ENCODE results near the gene WASL.

The WASL gene

DNA sequence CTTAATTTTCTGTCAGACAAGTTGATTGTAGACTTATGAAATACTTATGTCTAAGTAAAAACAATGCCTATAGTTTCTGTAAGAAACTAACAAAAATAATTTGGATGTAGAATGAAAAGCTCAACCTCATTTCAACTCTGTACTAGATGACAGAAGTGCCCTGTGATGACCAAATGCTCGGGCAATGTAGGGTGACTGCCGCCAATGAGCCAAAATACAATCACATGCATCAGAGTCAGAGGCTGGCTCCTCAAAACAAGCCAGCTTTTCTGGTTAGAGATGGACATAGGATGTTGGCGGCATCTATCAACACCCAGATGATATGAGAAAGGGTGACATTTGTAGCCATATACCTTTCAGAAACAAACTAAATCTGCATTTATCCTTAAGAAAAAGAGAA is 69.2 kb downstream of the WASL start:
- no peak overlapping the region for H3K9ac ChIP-seq (ENCODE audit: low read length)
- no peaks in the 10 kb centered on the region for H3K36me3 ChIP-seq (ENCODE audit: control insufficient read depth, insufficient read depth, low read length)
- H3K27me3 ChIP-seq (ENCODE audit: control insufficient read depth, insufficient read depth, low read length) = no peaks in the 10 kb centered on the region
- no peaks in the 10 kb centered on the region for H3K9me3 ChIP-seq (ENCODE audit: control insufficient read depth, low read length)
- no peak overlapping the region for H3K4me3 ChIP-seq (ENCODE audit: low read length)
- no peaks in the 10 kb centered on the region for H3K4me1 ChIP-seq (ENCODE audit: control insufficient read depth, insufficient read depth, low read length)

DNA sequence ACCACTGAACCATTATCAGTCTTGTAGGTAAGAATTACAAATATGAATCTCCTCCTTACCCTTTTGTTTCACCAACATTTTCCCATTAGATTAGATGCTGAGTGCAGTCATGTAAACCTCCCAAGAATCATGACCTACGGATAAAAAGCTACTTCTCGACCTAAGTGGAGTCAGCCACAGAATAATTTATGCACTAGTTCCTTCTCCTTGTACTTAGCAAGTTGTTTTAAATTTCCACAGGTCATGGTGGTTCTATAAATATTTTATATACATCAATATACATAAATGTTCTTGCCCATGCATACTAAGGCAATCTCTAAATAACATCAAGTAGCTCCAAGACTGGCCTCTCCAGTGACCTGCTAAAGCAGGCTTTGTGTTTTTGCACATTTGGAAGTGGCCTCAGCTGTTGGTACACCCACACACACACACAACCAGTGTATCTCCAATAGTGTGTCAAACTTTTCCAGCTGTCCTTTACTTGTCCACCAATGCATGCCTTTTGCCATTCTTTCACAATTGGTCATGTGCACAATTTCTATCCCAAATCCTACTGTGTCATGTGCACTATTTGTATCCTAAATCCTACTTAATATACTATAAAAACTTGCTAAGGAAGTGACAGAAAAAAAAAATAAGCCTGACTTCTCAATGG is 71.6 kb downstream of the WASL start:
- H3K27me3 ChIP-seq (ENCODE audit: control insufficient read depth, insufficient read depth, low read length) = no peaks in the 10 kb centered on the region
- H3K9ac ChIP-seq (ENCODE audit: low read length) = no peak overlapping the region
- H3K9me3 ChIP-seq (ENCODE audit: control insufficient read depth, low read length) = no peaks in the 10 kb centered on the region
- no peaks in the 10 kb centered on the region for H3K36me3 ChIP-seq (ENCODE audit: control insufficient read depth, insufficient read depth, low read length)
- no peak overlapping the region for H3K4me3 ChIP-seq (ENCODE audit: low read length)
- H3K4me1 ChIP-seq (ENCODE audit: control insufficient read depth, insufficient read depth, low read length) = no peaks in the 10 kb centered on the region

DNA sequence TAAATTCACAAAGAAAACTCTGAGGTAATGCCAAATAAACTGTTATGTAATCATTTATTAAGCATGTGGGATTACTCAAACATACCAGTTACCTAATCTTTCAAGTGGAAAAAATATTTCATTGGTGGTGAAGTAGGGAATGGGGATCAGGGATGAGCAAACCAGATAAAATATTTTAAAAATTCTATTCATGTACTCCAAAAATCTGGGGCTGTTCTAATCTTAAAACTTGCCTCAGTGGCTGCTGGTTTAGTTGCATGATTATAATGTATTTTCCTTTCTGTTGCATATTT is 73.7 kb downstream of the WASL start:
- Histone ChIP-seq H3K9me3 (ENCODE audit: control insufficient read depth, low read length) (no peaks in the 10 kb centered on the region), H3K36me3 (ENCODE audit: control insufficient read depth, insufficient read depth, low read length) (no peaks in the 10 kb centered on the region), H3K27me3 (ENCODE audit: control insufficient read depth, insufficient read depth, low read length) (no peaks in the 10 kb centered on the region), H3K4me1 (ENCODE audit: control insufficient read depth, insufficient read depth, low read length) (no peaks in the 10 kb centered on the region), H3K4me3 (ENCODE audit: low read length) (no peak overlapping the region), H3K9ac (ENCODE audit: low read length) (no peak overlapping the region)

GRCh38 chr7:123674399-123675180 is 74.2 kb downstream of the WASL start:
- H3K4me3 ChIP-seq (ENCODE audit: low read length) = no peak overlapping the region
- no peaks in the 10 kb centered on the region for H3K9me3 ChIP-seq (ENCODE audit: control insufficient read depth, low read length)
- H3K4me1 ChIP-seq (ENCODE audit: control insufficient read depth, insufficient read depth, low read length) = no peaks in the 10 kb centered on the region
- H3K27me3 ChIP-seq (ENCODE audit: control insufficient read depth, insufficient read depth, low read length) = no peaks in the 10 kb centered on the region
- H3K36me3 ChIP-seq (ENCODE audit: control insufficient read depth, insufficient read depth, low read length) = no peaks in the 10 kb centered on the region
- no peak overlapping the region for H3K9ac ChIP-seq (ENCODE audit: low read length)

DNA sequence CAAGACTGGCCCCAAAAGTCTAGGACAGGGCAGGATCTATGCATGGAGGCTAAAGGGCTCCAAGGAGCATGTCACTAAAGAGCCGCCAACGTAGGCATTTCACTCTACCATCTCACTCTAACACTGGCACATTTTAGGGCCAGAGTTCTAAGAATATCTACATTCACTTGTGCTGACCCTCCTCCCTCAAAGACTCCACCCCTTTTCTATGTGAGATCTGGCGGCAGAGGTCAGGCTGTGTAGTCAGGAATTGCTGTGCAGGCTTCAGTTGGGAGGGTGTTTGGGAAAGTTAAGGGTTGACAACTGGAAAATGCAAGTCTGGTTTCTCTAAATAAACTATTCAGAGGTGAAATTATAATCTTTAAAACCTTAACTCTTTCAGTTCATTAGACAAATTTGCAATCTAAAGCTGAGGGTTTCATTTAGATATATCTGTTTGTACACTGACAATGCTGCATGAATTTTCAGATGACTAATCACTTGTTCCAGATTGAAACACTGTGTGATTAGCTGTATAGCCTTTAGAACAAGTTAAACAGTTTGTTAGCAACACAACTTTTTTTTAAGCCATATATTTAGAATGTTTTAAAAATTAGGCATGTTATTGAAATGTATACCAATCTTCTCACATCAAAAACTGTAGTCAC is 74.9 kb downstream of the WASL start:
- H3K36me3 ChIP-seq (ENCODE audit: control insufficient read depth, insufficient read depth, low read length) = no peaks in the 10 kb centered on the region
- H3K9me3 ChIP-seq (ENCODE audit: control insufficient read depth, low read length) = no peaks in the 10 kb centered on the region
- no peak overlapping the region for H3K4me3 ChIP-seq (ENCODE audit: low read length)
- H3K4me1 ChIP-seq (ENCODE audit: control insufficient read depth, insufficient read depth, low read length) = no peaks in the 10 kb centered on the region
- H3K27me3 ChIP-seq (ENCODE audit: control insufficient read depth, insufficient read depth, low read length) = no peaks in the 10 kb centered on the region
- H3K9ac ChIP-seq (ENCODE audit: low read length) = no peak overlapping the region

GRCh38 chr7:123673137-123673732 is 75.6 kb downstream of the WASL start:
- Histone ChIP-seq H3K4me1 (ENCODE audit: control insufficient read depth, insufficient read depth, low read length) (no peaks in the 10 kb centered on the region), H3K9ac (ENCODE audit: low read length) (no peak overlapping the region)

DNA sequence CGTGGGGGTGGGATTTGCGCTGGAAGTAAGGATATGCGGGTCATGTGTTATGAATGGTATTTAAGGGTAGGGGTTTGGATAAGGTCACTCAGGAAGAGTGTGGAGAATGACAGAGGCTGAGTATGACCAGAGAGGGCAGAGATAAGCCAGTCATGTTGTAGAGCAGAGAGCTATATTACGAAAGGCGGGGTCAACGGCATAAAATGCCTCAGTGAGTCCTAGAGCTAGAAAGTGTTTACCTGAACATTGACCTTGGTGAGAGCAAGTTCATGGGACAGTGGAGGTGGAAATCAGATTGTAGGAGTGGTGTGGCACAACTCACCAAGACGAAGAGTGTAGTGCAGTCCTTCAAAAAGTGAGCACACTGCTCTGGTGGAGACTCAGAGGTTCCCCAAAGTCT is 79.3 kb downstream of the WASL start:
- no peak overlapping the region for H3K9ac ChIP-seq (ENCODE audit: low read length)
- H3K4me3 ChIP-seq (ENCODE audit: low read length) = no peak overlapping the region
- no peaks in the 10 kb centered on the region for H3K9me3 ChIP-seq (ENCODE audit: control insufficient read depth, low read length)
- no peaks in the 10 kb centered on the region for H3K36me3 ChIP-seq (ENCODE audit: control insufficient read depth, insufficient read depth, low read length)
- H3K27me3 ChIP-seq (ENCODE audit: control insufficient read depth, insufficient read depth, low read length) = no peaks in the 10 kb centered on the region
- H3K4me1 ChIP-seq (ENCODE audit: control insufficient read depth, insufficient read depth, low read length) = no peaks in the 10 kb centered on the region

More at GRCh38 chr7:123673137-123673732, 75.6 kb downstream of the WASL start:
- no peak overlapping the region for H3K4me3 ChIP-seq (ENCODE audit: low read length)
- no peaks in the 10 kb centered on the region for H3K36me3 ChIP-seq (ENCODE audit: control insufficient read depth, insufficient read depth, low read length)
- H3K9me3 ChIP-seq (ENCODE audit: control insufficient read depth, low read length) = no peaks in the 10 kb centered on the region
- no peaks in the 10 kb centered on the region for H3K27me3 ChIP-seq (ENCODE audit: control insufficient read depth, insufficient read depth, low read length)

DNA sequence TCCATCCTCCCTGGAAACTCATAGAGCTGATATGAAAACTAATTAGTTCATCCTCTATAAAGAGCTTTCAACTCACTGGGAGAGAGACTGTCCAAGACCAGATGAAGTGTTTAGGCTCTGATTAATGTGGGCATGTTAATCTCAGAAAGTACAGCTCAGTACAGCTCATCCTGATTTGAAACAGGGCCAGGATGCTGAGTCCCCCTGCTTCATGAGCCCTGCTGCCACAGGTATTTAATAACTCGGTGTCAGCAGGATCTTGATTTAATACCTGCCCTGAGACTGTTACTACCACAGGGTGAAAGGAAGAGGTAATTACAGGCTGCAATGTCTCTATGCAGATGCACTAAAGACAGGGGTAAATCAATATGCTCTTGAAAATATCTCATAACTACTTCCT is 82.3 kb downstream of the WASL start:
- Histone ChIP-seq H3K27me3 (ENCODE audit: control insufficient read depth, insufficient read depth, low read length) (no peaks in the 10 kb centered on the region), H3K4me3 (ENCODE audit: low read length) (no peak overlapping the region), H3K9ac (ENCODE audit: low read length) (no peak overlapping the region), H3K9me3 (ENCODE audit: control insufficient read depth, low read length) (no peaks in the 10 kb centered on the region), H3K4me1 (ENCODE audit: control insufficient read depth, insufficient read depth, low read length) (no peaks in the 10 kb centered on the region), H3K36me3 (ENCODE audit: control insufficient read depth, insufficient read depth, low read length) (no peaks in the 10 kb centered on the region)

GRCh38 chr7:123665896-123666295 is 82.9 kb downstream of the WASL start:
- Histone ChIP-seq H3K9me3 (ENCODE audit: control insufficient read depth, low read length) (no peaks in the 10 kb centered on the region), H3K4me3 (ENCODE audit: low read length) (no peak overlapping the region), H3K9ac (ENCODE audit: low read length) (no peak overlapping the region), H3K36me3 (ENCODE audit: control insufficient read depth, insufficient read depth, low read length) (no peaks in the 10 kb centered on the region), H3K4me1 (ENCODE audit: control insufficient read depth, insufficient read depth, low read length) (no peaks in the 10 kb centered on the region), H3K27me3 (ENCODE audit: control insufficient read depth, insufficient read depth, low read length) (no peaks in the 10 kb centered on the region)

- Histone ChIP-seq H3K36me3 (ENCODE audit: control insufficient read depth, insufficient read depth, low read length) (no peaks in the 10 kb centered on the region), H3K4me3 (ENCODE audit: low read length) (no peak overlapping the region), H3K27me3 (ENCODE audit: control insufficient read depth, insufficient read depth, low read length) (no peaks in the 10 kb centered on the region), H3K9ac (ENCODE audit: low read length) (no peak overlapping the region), H3K9me3 (ENCODE audit: control insufficient read depth, low read length) (no peaks in the 10 kb centered on the region), H3K4me1 (ENCODE audit: control insufficient read depth, insufficient read depth, low read length) (no peaks in the 10 kb centered on the region)
Observed at GRCh38 chr7:123665157-123665556, 83.6 kb downstream of the WASL start.

DNA sequence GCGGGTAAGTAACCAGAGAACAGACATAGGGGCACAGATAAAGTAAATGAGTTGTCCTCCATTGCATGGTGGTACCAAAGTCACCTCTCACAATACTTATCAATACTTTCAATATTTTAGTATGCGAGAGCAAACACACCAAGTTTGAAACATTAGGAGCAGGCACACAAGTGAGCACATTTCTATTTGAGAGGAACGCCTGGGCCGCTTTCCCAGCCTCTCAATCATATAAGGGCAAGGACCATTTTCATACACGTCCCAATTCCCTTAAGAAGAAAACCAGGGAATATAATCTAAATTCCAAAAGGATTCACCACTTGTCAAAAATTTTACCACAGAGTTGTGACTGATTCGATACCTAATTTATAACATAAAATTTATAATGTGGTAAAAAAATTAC is 85.6 kb downstream of the WASL start:
- H3K36me3 ChIP-seq (ENCODE audit: control insufficient read depth, insufficient read depth, low read length) = no peaks in the 10 kb centered on the region
- H3K4me1 ChIP-seq (ENCODE audit: control insufficient read depth, insufficient read depth, low read length) = no peaks in the 10 kb centered on the region
- no peaks in the 10 kb centered on the region for H3K9me3 ChIP-seq (ENCODE audit: control insufficient read depth, low read length)
- H3K9ac ChIP-seq (ENCODE audit: low read length) = no peak overlapping the region
- H3K27me3 ChIP-seq (ENCODE audit: control insufficient read depth, insufficient read depth, low read length) = no peaks in the 10 kb centered on the region
- H3K4me3 ChIP-seq (ENCODE audit: low read length) = no peak overlapping the region

- Histone ChIP-seq H3K4me3 (ENCODE audit: low read length) (no peak overlapping the region), H3K36me3 (ENCODE audit: control insufficient read depth, insufficient read depth, low read length) (no peaks in the 10 kb centered on the region), H3K4me1 (ENCODE audit: control insufficient read depth, insufficient read depth, low read length) (no peaks in the 10 kb centered on the region), H3K9ac (ENCODE audit: low read length) (no peak overlapping the region), H3K27me3 (ENCODE audit: control insufficient read depth, insufficient read depth, low read length) (no peaks in the 10 kb centered on the region), H3K9me3 (ENCODE audit: control insufficient read depth, low read length) (no peaks in the 10 kb centered on the region)
Observed at GRCh38 chr7:123662755-123663154, 86.0 kb downstream of the WASL start.

All from mucosa of stomach (tissue), 1 donor.